Stimulated activated CD4-positive, alpha-beta T cell treated with anti-CD3 and anti-CD28 coated beads, Interleukin-15, amount 100 ng/mL, for 1 hour (primary cell): ENCODE results near the gene KPNA3.

Experiments
- DNase-seq, 2 donors: peaks; one replicate each; pipeline ENCODE4 v3.0.0-alpha.2; 2020; ENCODE audit warnings: low read depth in 1 of 2, low spot score in 1 of 2

Gene KPNA3

DNA sequence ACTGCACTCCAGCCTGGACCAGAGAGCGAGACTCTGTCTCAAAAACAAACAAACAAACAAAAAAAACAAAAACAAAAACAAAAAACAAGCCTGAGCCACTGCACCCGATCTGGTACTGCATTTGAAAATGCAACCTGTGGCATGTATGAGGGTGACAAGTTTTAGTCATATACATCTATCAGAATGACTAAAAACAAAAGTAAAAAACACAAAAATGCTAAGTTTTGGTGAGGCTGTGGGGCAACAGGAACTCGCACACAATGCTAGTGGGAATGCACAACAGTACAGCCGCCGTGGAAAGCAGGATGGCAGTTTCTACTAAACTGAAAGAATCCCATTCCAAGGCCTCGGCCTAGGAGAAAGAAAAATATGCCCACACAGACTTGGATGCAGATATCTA lies 109.0 kb downstream of the KPNA3 start:
- DNase-seq, result no peak

DNA sequence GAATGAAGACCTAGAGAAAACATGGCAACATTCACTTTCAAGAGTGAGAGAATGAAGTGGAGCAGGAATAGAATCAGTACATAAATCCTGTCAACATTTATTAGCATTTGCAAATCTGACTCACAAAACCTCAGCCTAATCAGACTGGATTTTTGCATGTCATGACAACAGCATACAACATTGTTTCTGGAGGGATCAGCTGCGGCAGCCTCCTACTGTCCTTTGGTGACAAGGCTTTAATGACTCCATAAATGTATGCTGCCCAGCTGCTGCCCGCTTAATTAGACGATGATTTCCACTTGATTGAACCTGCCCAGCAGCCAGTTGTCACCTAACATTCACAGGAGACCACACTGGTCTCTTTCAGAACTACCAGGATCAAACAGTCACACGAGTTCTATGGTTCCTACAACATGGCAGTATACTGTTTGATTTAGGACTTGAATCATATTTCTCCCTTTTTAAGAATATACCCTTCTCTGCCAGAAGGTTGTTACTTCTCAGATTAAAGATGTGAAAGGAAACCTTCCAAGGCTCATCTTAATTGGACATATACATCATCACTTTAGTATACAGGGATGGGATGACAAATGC lies 110.5 kb downstream of the KPNA3 start:
- DNase-seq, result no peak

DNA sequence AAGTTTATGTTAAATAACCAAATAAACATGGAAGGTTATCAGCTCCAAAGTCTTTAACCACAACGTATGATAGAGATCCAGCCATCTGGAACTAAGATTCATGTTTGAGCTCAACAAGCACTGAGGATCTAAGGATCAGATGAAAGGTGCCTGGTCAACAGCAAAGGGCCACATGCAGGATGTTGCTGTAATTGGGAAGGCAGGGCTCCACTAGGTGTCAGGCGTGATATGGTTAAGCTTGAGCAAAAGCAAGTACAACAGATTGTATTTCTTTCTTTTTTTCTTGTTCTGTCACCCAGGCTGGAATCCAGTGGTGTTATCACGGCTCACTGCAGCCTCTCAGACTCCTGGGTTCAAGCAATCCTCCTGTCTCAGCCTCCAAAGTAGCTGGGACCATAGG lies 113.2 kb downstream of the KPNA3 start:
- no peak for DNase-seq

DNA sequence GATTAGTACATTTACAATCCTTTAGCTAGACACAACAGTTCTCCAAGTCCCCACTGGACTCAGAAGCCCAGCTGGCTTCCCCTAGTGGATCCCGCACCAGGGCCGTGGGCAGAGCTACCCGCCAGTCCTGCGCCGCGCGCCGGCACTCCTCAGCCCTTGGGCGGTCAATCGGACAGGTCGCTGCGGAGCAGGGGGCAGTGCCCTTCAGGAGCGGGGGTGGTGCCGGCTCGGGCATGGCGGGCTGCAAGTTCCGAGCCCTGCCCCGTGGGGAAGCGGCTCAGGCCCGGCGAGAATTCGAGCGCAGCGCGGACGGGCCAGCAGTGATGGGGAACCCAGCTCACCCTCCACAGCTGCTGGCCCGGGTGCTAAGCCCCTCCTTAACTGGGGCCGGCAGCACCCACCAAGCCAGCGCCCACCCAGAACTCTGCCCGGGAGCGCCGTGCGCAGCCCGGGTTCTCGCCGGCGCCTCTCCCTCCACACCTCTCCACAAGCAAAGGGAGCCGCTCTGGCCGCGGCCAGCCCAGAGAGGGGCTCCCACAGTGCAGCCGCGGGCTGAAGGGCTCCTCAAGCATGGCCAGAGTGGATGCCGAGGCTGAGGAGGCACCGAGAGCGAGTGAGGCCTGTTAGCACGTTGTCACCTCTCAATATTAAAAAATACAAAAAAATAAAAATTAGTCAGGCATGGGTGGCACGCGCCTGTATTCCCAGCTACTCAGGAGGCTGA lies 114.1 kb downstream of the KPNA3 start:
- DNase-seq, result no peak

DNA sequence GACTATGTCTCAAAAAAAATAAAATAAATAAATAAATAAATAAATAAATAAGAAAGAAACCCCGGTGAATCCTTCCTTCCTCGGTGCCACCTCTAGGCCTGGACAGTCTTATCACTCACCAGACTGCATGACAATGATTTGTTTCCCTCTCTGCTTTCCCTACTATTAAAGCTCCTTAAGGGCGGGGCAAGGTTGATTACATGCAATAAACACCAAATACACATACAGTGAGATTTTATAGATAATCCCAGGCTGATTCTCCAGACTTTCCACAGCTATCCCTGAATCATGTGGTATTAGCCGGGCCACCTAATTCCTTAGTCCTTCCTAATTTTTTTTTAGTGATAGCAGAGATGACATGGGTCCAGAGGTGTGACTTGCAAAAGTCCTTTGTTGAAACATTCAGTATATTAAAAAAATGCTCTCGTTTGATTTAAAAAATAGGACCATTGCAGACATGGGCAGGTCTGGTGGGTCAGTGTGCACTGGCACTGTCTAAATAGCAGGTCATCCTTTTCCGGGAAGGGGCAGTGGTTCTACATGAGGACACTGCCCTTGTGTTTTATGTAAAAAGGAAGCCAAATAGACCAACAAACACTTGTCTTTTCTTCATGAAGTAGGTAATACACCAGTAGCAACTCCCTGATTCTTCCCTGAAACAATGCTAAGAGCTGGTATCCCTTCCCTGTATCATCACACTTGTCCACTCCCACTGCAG lies 115.7 kb downstream of the KPNA3 start:
- DNase-seq, result no peak

DNA sequence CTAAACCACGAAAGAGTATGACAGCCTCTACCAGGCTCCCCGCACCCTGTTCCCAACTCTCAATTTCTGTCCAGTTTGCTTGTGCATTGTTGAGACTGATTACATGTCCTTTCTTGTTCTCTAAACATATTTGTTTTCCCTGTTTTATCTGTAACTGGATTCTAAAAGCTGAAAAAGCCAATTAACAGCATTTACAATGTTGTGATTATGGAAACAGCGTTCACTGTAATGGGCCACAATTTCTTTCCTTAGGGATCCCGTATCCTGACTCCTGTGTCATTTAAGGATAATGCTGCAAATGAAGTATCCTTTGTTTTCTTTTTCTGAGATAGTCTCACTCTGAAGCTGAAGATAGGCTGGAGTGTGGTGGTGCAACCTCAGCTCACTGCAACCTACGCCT lies 121.7 kb downstream of the KPNA3 start:
- DNase-seq, result no peak

DNA sequence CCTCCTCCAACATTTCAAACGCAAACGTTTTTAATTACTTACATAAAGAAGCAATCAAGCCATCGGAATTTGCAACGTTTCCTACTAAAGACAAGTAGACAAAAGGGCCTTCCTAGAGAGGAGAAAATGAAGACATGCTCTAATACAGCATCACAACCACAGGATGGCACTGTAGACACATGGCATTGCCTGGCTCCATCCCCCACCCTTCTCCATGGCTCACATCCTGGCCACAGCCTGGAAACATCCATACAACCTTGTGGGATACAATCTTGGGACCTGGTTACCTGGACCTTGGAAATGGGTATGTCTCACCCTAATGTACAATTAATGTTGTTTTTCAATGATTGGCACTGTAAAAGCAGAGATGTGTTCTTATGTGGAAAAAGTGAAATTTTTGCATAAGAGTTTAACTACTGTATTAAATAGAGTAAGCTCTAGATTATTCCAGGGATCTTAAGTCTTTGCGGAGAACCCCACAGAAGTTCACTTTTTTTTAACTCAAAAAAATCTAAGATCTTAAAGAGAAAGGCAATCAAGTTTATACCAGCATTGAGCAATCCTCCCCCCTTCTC lies 122.7 kb downstream of the KPNA3 start:
- no peak for DNase-seq

DNA sequence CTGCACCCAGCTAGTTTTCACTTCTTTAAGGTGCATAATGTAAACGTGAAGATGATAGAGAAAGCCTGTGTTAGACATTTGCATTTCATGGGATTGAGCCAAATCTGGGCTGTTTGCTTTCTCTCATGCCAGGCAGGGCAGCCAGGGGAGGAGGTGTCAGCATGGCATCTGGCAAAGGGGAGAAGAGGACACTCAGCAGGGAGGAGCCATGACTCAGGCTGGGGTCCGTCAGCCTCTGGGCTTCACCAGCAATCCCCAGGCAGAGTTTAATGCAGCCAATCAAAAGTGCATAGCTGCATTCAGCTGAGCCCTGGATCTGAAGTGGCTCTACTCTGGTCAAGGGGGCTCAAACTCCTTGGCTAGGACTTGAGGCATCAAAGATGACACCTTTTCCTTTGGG lies 124.7 kb downstream of the KPNA3 start:
- DNase-seq, result no peak

DNA sequence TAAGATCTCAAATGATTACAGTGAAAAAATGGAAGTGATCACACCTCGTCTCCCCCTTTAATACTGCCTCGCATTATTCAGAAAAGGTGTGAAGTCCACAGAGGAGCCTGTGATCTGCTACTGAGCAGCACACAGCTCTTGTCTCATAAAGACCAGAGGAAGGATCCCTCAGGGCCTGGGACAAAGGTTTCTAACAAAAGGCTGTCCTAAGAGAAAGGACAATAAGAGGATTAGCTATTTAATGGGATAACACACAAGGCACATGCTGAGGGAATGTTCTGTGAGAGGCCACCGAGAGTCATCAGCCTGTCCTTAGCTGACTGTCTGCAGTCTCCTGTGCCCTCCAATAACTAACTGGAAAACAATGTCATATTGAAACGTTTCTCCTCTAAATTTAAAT lies 127.9 kb downstream of the KPNA3 start:
- DNase-seq, result no peak

DNA sequence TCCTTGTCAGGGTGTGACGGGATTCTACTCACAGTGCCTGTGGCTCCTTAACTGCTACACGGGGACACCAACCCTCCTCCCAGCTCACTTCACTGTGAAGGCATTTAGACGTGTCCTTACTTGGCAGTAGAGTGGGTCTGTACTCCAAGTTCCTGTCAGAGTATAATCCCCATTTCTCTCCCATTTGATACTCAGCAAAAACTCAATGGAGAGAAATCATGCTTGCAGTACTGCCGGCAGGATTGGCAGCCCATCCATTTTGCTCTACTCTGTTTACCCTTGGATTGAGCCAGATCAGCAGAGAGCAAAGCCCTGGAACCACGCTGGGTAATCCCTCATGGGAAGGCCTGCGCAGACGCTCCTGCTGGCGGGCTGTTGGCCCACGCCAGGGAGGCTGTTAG lies 135.2 kb downstream of the KPNA3 start:
- DNase-seq, result no peak

DNA sequence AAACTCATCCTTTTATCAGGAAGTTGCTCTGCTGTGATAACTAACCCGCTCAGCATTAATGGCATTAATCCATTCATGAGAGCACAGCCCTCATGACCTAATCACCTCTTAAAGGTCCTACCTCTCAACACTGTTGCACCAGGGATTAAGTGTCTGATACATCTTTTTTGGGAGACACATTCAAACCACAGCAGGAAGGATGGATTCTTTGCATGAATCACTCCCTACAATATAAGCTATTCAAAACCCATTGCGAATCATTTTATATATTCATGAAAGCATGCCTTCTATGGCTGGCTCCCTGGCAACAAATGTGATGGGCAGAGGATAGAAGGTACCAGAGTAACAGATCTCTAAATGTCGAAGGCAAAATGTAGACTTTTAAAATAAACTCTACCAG lies 136.6 kb downstream of the KPNA3 start:
- DNase-seq, result no peak

DNA sequence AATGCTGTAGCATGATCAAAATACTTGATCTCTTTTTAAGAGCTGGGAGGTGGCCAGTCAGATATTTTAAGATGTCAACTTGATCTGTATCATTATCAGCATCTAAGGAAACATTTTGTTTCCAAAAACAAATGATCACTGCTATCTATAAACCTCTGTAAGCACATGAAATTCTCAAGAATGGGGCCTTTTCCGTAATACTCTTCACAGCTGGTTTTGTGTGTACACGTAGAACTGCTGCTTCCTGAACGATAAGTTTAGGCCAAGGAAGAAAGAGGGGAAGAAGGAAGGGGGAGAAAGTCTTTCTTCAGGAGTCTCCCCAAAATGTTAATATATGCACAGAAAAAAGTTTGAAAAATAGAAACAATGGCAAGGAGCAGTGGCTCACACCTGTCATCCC lies 138.5 kb downstream of the KPNA3 start:
- no peak for DNase-seq

DNA sequence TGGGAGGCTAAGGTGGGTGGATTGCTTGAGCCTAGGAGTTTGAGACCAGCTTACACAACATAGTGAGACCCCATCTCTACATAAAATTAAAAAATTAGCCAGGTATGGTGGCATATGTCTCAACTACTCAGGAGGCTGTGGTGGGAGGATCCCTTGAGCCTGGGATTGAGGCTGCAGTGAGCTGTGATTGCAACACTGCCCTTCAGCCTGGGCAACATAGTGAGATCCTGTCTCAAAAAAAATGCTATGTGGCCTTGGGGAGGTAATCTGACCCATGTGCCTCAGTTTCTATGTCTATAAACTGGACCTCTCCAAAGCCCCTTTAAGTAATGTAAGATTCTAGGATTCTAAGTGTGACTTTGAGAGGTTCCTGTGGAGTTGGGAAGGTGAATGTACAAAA lies 139.0 kb downstream of the KPNA3 start:
- DNase-seq, result no peak

DNA sequence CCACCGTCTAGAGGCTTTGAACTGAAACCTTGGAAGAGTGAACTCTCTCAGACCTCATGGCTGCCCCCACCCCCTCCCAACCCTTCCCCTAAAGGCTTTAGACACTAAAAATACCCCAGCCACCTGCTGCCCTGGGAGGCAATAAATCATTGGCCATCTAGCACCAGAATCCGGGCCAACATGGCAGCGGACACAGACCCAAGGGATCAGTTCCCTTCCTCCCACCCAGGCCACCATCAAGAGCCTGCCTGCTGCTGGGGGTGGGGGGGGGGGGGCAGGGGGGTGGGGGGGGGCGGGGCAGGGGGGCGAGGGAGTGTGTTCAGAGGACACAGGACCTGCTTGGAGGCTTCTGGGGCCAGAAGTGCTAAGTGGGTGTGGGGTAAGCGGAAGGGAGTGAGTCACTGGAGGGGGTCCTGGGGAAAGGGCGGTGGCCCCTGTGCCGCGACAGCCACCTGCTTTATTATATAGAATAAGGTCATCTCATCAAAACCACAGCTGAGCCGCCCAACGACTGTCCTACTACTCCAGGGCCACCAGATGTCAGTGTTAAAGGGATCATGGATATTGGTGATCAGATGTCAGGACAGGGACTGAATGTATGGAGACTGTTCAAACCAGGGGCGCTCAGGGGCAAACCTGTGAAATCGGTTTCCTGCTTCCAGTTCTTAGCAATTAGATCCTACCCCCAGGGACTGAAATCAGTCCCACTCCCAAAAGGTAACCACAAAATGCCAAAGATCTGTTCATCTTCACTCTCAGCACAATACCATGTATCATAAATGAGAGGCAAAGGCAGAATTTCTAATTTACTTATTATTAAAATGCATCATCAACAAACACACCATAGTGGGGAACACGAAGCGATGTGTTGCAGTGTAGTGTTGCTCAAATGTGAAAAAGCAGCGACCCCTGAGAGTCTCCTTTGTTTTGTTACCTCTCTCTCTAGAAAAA lies 139.9 kb downstream of the KPNA3 start:
- no peak for DNase-seq

DNA sequence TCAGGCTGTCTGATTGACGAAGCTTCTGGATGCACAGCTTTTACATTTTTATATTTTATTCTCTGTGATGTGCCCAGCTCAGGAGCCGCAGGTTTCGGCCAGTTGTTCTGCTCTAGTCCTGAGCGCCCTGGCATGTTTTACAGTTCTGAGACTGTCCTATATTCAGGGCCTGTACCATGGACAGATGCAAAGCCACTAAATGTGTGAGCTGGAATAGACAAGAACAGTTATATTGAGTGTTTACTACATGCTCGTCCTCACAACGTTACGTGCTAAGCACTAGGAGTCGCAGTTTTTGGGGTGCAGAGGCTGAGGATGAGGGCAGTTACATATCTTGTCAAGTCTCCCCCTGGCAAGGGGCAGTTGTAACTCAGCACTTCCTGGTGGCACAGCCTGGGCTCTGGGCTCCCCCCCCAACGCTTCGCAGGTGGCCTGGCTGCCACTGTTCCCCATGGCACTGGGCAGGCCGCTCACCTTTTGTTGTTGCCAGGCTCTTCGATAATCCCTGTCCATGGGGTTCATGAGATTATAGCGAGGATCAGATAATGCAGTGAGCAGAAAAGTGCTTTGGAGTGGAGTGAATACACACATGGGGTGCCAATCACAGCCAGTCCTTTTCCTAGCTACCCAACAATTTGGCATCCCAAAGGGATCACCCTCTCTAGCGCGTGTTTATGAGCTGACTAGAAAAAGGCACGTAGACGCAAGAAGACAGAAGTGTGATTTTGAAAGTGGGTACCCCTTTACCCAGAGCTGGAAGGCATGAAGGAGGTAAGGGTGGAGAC lies 140.7 kb downstream of the KPNA3 start:
- DNase-seq, result no peak

DNA sequence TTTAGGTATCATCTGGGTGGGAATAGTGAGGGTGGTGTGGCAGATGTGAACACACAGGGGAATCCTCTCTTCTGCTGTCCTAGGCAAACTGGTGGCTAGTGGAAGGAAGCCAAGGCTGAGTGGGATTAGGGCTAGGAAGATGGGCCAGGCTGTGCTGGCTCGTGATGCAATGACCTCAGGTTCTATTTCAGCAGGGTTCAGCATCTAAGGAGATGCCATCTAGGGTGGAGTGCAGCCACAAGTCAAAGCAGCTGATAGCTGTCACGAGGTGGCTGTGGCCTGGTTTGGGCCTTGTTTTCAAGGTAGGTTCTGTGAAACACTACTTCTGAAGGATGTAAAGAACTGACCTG lies 142.5 kb downstream of the KPNA3 start:
- DNase-seq, result no peak
